Panc1 (cell line): ENCODE results near the gene ASXL1.

Experiments used
- CTCF ChIP-seq: fragments of 450-650 bp; IDR thresholded peaks from 2 replicates; pipeline ENCODE4 v1.5.1; 2017; ENCODE audit warnings: mild to moderate bottlenecking
- POLR2AphosphoS5 ChIP-seq: IDR thresholded peaks from 2 replicates; pipeline ENCODE4 v1.6.1; 2012; ENCODE audit warnings: mild to moderate bottlenecking, low read depth, low read length, moderate library complexity
- REST ChIP-seq, 2 experiments: IDR thresholded peaks; 2 replicates each; pipeline ENCODE4 v1.6.1; 2011 to 2012; ENCODE audit warnings: low read depth in 2 of 2, control low read depth in 1 of 2, low read length in 1 of 2, mild to moderate bottlenecking in 1 of 2, moderate library complexity in 1 of 2; ENCODE audit not compliant: insufficient read depth in 1 of 2
- TCF7L2 ChIP-seq: IDR thresholded peaks from 2 replicates; pipeline ENCODE4 v1.6.1; 2011; ENCODE audit warnings: mild to moderate bottlenecking, low read depth, low read length, inconsistent platforms

- no peak for TF ChIP-seq REST (IDR thresholded peaks at IDR 0.05; ENCODE audit: insufficient read depth in 1 of 2, low read depth in 2 of 2, low read length in 1 of 2)
- no peak for TF ChIP-seq CTCF
- no peak for TF ChIP-seq POLR2AphosphoS5
- TF ChIP-seq TCF7L2, result no peak
Observed at GRCh38 chr20:32344835-32345506, 13.2 kb upstream of the ASXL1 start.
